HG02943 (cell line): Measurements from ENCODE around the gene HK3.

Experiments used
- ATAC-seq: cut with Tn5 transposase; IDR thresholded peaks from one replicate; pipeline ENCODE4 v1.9.1; 2021; ENCODE audit warnings: mild to moderate bottlenecking, low read depth, moderate library complexity; ENCODE audit not compliant: unreplicated experiment

The HK3 gene

DNA sequence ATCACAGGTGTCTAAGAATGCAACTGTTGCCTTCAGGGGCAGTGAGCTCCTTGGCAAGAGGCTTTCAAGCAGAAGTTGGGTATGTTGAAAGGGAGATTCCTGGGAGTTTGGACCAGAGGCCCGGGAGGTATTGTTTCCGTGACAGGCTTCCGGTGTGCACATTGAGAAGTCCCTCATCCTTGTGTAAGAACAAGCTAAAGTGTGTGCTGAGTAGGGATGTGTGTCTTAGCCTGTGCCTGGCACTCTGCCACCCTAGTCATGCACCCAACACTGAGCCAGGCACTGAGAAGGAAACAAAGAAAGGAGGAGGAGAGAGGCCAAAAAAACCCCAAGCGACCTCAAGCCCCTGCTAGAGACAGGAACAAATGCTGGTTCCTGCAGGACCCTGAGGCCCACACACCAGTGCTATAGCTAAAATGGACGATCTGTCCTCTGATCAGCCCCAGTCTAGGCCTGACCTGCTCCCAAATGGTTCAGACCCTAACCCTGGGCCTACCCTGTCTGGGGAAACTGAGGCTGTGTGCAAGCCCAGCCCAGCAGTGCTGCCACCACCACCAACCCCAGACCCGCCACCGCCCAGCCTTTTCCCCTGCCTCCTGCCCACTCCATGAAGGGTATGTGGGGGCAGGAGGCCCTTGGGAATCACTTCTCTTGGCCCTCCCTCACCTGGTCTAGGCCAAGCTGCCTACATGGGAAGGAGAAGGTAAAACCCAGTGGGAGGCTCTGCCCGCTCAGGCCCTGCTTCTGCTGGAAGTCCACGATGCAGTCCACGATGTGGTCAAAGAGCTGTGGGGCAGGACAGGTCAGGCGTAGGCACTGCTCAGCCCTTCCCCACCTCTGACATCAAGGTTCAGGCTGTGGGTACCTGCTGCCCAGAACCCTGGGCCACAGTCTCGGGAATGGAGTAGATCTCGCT is 12.6 kb downstream of the HK3 start:
- ATAC-seq: no peak

- no peak for ATAC-seq
These were observed 14.6 kb downstream of the HK3 start for GRCh38 chr5:176884571-176884890.

DNA sequence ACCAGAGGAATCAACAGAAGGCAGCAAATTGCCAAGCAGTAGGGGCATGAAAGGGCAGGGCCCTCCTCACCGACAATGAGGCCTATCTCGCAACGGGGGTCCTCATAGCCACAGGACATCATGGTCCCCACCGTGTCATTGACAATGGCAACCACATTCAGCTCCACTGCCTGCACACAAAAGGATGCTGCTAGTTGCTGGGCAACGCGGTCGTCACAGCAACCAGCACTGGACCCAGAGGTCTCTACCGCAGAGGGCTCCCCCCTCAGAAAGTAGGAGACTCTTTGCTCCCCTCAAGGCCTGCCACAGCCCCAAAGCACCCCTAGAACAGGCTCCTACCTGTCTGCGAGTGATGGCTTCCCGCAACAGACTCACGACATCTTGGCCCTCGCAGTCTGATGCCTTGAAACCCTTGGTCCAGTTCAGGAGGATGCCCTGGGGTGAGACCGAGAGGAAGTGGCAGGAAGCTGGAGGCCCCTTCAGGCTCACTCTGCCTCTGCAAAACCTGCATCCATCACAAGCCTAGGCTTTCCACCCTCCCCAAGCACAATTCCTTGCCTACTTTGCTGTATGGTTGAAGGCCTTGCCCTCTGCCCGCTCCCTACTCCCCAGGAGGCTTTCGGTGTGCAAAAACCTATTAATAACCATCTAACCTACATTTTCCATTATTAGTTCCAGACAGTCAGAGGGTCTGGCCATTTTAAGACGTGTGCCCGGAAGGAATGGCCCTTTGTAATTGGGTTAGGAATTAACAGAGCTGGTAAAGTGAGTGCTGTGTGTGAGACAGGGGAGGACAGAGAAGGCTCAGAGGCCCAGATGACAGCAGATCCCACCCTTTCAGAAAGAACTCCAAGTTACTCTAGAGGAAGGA is 15.2 kb downstream of the HK3 start:
- no peak for ATAC-seq

- no peak for ATAC-seq
These were observed 16.6 kb downstream of the HK3 start for GRCh38 chr5:176882567-176882903.

DNA sequence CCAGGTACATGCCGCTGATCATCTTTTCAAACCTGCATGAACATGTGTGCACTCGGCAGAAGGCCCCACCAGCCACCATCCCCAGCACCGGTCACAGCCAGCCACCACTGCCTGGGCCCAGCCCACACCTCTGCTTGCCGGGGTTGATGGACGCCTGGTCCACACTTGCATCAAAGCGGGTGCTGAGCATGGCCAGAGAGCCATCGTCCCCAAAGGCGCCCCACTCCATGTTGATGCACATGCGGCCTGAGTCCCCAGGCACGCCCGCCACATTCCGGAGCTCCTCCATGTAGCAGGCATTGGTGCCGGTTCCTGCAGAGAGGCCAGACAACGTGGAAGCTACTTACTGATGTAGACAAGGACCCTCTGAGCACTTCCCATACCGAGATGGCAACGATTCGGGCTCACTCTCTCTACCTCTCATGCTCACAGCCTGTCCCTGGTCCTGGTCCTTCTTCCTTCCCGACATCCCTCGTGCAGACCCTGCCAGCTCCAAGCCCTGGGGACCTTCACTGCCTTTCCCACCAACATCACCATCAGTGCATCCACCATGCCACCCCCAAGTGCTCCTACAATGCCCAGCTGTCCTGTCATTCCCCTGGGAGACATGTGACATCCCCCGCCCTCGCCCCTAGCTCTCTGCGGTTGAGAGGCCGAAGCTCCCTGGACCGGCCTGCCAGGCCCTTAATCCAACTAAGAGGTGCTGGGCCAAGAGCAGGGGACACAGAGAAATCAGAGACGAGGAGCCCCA is 17.2 kb downstream of the HK3 start:
- ATAC-seq: no peak

DNA sequence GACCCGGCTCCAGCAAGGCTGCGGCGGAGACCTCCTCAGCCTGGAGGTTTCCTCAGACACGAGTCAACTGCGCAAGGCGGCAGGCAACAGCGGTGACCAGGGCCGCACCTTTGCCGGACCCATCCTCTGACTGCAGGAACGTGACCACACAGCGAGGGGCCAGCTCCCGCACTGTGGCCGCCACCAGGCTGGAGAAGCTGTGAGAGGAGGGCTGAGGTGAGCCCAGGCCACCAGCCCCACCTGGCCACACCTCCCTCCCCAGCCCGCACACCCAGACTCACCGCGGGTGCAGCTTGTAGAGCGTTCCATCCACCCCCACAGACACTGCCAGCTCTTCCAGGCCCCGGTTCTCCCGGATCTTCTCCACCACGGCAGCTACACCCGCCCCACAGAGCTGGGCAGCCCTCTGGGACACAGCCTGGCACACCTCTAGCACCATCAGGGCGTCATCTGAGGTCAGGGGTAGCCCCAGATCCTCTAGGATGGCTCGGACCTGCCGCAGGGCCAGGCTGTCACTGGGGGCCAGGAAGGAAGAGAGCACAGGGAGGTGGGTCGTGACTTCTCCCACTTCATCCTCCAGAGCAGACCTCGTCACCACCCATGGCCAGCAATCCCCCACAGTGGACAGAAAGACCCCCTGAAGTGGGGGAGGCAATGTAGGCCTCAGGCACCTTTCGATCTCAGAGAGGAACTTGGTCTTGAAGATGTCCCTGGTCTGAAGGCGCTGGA is 18.0 kb downstream of the HK3 start:
- ATAC-seq: no peak

GRCh38 chr5:176880366-176881020 is 18.7 kb downstream of the HK3 start:
- ATAC-seq: no peak

DNA sequence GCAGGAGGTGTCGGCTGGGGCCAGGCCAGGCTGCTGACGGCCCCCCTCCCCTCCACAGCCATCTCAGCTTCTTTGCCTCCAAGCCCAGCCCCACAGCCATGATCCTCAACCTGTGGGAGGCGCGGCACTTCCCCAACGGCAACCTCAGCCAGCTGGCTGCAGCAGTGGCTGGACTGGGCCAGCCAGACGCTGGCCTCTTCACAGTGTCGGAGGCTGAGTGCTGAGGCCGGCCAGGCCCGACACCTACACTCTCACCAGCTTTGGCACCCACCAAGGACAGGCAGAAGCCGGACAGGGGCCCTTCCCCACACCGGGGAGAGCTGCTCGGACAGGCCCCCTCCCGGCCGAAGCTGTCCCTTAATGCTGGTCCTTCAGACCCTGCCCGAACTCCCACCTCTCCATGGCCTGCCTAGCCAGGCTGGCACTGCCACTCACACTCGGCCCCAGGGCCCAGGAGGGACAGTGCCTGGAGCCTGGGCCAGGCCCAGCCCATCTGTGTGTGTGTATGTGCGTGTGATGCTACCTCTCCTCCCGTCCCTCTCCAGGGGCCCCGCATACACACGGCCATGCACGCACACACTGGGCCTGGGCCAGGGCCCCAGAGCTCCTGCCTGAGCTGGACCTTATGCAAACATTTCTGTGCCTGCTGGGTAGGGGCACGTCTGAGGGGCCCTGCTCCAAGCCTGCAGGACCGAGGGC is 19.3 kb downstream of the HK3 start:
- ATAC-seq: no peak

- ATAC-seq: no peak
These were observed 20.1 kb downstream of the HK3 start for GRCh38 chr5:176878906-176879662.

- ATAC-seq: no peak
These were observed 20.7 kb downstream of the HK3 start for GRCh38 chr5:176878463-176878862.

GRCh38 chr5:176877793-176878331 is 21.3 kb downstream of the HK3 start:
- no peak for ATAC-seq

DNA sequence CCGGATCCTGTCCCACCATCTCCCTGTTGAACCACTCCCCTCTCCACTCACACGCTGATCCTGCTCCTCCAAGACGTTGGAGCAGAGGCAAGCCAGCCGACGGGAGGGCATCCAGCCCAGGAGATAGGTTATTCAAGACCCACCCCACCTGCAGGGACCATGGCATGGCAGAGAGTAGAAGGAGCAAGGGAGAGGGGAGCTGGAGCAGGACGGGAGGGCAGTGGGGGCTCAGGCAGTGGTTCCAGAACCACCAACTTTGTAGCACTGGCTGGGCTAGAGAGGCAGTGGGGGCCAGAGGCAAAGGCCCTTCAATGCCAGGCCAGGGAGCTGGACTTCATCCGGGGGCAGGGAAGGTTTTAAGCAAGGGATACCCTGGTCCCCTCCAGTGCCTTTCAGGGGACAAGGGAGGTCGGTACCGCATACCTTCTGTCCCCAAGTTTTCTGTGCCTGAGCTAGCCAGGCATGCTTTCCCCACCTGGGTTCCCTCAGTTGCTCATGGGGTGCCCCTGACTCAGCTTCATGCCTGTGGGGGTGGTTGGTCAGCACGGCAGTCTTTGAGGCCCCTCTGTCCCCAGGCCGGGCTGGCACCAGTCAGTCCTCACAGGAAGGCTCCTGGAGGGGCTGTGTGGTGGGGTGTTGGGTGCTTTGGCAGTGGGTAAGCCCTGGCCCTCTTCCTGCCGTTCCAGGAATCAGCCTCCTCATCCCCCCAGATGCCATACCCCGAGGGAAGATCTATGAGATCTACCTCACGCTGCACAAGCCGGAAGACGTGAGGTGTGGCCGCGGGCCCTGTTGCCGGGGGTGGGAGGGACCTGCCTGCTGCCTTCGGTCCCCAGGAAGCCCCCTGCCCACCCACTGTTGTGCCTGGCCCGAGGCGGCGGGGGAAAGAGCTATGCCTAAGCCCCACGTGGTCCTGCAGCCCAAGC is 22.4 kb downstream of the HK3 start:
- no peak for ATAC-seq

- ATAC-seq: no peak
These were observed 23.2 kb downstream of the HK3 start for GRCh38 chr5:176875783-176876505.

DNA sequence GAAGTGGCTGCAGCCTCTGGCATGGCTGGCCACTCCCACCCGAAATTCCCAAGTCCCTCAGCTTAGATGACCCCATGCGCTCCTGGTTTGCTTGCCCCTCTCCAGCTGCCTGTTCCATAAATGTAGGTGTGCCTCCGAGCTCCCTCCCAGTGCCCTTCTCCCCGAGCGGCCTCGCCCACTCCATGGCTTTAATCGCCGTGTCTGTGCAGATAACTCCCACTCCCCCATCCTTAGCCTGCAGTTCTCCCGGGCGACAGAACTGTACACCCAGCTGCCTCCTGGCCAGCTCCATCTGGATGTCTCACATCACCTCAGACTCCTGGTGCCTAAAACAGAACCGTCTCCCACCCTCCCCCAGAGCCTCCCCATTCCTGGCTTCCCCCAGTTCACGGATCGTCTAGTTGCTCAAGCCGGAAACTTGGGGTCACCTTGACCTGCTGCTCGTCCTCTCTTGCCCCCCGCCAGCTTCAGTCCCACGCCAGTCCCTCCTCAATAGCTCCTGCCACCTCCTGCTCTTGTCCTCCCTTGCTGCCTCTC is 24.1 kb downstream of the HK3 start:
- ATAC-seq: no peak

DNA sequence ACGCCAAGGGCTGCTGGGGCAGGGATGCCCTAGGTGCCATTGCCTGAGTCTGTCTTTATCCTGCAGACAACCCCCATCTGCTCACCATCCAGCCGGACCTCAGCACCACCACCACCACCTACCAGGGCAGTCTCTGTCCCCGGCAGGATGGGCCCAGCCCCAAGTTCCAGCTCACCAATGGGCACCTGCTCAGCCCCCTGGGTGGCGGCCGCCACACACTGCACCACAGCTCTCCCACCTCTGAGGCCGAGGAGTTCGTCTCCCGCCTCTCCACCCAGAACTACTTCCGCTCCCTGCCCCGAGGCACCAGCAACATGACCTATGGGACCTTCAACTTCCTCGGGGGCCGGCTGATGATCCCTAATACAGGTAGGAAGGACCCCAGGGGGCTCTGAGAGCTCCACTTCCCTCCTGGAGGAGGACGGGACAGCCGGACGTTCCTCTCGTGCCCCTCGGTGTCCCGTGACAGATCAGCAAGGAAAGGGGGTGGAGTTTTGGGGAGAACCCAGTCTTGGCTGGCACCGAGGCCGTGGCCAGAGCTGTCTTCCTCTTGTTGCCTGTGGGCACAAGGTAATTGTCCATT is 24.9 kb downstream of the HK3 start:
- ATAC-seq: no peak

DNA sequence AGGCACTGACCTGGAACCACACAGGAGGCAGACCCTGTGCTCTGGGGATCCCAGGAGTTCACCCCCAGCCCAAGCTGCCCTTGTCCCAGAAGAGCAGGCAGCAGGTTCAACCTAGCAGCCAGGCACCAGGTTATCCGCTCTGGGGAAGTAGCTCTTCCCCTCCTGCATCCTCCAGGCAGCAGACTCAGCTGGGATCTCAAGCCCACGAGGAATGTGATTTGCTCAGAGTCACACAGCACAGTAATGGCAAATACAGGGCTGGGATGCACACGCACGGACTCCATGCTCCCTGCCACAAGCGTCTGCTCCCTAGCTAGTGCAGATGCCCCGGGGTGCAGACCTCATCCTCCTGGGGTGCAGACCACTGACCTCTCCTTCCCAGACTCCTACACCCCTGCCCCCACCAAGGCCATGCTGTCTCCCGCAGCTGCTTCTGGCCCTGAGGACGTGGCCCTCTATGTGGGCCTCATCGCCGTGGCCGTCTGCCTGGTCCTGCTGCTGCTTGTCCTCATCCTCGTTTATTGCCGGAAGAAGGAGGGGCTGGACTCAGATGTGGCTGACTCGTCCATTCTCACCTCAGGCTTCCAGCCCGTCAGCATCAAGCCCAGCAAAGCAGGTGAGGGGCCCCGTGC is 25.5 kb downstream of the HK3 start:
- no peak for ATAC-seq
